Activated CD4-positive, alpha-beta T cell treated with anti-CD3 and anti-CD28 coated beads, Interleukin-2, amount 50 U/mL, for 1 hour (primary cell): ENCODE results near the gene CA12.
"Not testable (repeated sequence)": the region's sequence is repeated elsewhere in the genome, so short reads cannot be mapped to it uniquely, and the experiment has no call there.

Experiments
- DNase-seq: peaks from one replicate; pipeline ENCODE4 v3.0.0-alpha.2; 2020

Gene CA12

DNA sequence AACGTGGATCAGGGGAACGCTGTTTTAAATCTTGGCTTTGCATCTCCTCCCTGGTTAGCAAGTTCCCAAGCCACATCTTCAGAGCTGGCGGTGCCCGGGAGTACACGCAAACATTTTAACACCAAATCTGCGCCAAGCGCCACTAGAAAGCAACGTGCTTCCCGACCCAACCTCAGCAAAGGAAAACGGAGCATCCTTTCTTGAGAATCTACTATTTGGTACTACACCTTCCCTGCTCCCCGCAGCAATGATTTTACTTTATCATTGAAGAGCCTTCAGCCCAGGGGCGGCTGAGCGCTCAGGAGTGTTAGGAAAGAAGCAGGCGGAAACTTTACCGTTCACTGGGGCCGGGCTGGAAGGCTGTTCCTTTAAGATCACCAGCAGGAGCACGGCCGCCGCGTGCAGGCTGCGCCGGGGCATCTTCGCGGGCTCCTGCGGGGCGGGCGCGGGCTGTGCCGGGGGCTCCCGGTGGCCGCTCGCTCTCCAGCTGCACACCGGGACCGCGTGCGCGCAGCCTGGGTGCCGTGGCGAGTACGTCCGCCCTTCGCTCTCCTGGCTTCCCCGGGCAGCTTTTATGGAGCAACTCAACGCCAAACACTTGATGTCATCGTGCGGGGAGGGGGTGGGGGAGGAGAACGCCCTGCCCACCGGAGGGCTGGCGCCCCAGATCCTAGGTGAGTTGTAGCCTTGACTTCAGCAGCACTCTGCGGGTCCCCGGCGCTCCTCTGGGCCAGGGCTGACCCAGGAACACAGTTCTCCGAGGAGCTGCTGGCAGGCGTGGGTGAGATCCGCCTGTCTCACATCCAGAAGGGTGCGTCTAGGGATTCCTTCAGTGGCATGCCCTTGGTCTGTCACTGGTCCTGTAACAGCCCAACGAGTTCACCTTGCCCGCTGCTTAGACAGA, at the start of gene CA12:
Gene CA12 (minus strand): TSS at position 546 of the 904 bp plus-strand sequence. CDS start 126 bp downstream, at position 420.
- no peak for DNase-seq

DNA sequence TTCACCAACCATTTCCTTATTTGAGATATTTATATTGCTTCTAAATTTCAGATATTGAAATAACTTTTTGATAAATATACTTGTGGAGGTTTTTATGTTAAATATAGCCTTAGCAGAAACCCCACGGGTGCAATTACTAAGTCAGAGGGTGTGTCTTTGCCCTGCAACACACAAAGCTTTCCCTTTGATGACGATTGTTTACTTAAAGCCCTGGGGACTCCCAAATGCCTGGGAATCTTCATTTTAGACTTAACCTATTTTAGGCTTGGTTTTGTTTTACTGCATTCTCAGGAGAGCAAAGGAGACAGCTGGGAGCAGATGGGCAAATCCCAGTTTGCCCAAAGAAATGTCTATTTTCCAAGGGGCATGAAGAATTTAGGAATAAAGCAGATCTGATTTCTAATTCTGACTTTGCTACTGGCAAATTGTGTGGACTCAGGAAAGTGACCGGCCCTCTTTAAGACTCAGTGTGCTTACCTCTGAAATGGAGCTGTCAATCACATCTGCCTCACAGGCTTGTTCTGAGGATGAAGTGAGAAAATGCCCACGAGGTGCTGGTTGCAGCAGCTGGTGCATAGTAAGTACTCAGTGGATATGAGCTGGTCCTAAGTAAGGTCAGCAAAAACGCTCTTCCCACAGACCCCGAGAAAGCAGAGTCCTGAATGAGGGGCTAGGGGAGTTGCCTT, 49.3 kb upstream of the CA12 start:
- no peak for DNase-seq

DNA sequence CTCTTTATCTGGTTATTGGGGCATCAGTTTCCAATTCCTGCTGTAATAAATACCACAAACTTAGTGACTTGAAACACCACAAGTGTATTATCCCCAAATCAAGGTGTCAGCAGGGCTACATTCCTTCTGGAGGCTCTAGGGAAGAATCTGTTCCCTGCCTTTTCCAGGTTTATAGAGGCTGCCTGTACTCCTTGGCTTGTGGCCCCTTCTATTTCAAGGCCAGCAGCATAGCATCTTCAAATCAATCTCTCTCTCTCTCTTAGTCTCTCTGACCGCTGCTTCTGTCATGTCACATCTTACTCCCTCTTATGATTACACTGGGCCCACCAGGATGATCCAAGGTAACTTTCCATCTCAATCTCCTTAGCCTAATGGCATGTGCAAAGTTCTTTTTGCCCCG, 44.9 kb upstream of the CA12 start:
- DNase-seq = no peak

DNA sequence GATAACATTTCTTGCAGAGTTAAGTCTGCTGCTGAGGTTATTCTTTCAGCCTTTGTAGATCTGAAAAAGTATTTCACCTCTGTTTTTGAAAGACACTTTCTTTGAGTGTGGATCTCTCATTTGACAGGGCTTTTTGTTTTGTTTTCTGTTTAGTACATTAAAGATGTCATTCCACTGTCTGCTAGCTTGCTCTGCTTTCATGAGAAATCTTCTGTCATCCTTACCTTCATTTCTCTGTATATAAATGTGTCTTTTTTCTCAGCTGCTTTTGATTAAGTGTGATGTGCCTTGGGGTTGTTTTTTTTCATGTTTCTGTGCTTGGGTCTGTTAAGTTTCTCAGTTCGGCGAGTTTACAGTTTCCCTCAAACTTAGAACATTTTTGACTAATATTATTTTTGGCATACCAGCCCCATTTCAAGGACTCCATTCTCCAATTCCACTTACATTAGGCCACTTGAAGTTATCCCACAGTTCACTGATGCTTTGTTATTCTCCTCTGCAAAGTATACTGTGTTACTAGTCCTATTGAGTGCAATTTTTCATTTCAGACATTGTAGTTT, 43.9 kb upstream of the CA12 start:
- no peak for DNase-seq

DNA sequence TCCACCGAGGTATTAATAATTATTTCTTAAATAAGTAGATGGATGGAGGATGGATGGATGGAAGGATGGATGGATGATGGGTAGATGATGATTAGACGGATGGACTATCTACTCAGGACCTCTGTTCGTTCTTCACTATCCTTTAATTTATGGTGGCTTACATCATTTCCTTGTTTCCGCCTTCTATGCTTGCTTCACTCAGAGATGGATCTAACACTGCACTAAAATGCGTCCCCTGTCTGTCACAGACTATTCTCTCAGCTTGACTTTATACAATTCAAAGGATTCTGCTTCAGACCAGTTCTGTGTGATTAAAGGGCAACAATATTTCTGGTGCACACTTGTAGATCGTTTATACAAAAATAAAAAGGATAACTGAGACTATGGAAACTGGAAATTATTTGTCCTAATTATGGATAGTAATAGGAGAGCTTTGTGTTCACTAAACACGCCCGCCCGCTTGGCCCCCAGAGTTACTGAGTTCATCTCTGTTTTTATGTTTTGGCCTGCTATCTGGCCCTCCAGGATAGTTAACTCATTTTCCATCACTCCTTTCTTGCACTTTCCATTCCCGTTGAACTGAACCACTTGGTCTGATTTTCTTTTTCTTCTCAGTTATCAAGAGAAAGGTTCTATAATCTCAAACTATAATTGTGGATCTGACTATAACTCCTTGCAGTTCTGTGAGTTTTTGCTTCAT, 41.4 kb upstream of the CA12 start:
- DNase-seq = no peak

DNA sequence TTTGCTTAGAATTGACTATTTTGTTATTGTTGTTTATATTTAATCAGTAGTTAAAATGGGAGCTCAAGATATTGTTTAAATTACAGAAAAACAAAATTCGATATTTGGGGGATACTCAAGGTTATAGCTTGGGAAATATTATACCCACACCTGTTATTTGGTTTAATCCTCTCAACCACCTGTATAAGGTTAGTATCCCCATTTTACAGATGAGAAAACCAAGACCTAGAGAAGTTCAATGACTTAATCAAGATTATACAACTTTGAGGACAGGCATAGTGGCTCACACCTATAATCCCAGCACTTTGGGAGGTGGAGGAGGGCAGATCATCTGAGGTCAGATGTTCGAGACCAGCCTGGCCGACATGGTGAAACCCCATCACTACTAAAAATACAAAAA, 39.8 kb upstream of the CA12 start:
- DNase-seq = no peak

DNA sequence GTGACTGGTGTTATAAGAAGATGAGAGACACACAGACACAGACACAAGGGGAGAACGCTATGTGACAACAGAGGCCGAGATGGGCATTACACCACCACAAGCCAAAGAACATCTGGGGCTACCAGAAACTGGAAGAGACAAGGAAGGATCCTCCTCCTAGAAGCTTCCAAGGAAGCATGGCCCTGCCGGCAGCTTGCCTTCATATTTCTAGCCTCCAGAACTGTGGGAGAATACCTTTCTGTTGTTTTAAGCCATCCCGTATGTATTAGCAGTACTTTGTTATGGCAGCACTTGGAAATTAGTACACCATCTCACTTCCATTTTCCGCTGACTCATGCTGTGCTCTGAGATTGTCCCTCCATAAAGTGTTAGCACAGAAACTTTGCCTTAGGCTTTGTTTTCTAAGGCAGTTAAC, 38.7 kb upstream of the CA12 start:
- DNase-seq = no peak

DNA sequence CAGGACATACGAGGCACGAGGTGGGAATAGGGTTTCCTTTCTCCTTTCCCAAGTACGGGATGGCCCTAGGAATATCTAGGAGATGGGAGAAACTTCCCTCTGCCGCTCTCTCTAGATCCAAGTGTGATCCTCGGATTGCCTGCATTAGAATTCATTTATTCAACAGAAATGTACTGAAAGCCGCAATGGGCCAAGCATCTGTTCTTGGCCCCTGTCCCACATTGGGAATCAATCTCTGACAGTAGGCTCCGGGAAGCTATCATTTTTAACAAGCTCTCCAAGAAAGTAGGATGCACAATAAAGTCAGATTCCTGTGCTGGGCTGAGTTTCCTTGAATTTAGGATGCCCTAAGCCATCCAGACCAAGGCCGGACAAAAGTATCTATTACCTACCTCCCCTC, 37.2 kb upstream of the CA12 start:
- DNase-seq = no peak

DNA sequence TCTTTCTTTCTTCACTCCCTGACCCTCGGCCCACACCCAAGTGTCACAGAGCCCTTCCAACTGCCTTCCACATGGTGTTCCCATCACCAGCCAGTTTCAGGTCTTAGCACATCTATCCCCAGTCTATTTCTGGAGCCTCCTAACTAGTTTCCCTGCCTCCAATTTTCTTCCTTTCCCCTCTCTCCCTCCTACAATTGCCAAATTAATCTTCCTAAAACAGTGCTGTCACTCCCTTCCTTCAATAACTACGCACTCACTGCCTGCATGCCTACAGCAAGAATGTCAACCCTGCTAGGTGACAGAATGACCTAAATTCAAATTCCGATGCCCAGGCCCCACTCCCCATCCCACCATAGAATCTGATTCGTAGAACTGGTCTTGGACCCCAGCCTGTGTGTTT, 36.1 kb upstream of the CA12 start:
- no peak for DNase-seq

DNA sequence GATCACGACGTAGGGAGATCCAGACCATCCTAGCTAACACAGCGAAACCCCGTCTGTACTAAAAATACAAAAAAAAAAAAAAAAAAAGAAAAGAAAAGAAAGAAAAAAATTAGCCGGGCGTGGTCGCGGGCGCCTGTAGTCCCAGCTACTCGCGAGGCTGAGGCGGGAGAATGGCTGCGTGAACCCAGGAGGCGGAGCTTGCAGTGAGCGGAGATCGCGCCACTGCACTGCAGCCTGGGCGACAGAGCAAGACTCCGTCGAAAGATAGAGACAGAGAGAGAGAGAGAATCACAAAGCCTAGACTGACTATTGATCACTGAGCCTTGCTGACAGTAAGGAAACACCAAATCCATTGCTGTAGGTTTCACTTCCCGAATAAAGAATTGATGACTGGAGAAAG, 35.6 kb upstream of the CA12 start:
- not testable (repeated sequence) for DNase-seq

DNA sequence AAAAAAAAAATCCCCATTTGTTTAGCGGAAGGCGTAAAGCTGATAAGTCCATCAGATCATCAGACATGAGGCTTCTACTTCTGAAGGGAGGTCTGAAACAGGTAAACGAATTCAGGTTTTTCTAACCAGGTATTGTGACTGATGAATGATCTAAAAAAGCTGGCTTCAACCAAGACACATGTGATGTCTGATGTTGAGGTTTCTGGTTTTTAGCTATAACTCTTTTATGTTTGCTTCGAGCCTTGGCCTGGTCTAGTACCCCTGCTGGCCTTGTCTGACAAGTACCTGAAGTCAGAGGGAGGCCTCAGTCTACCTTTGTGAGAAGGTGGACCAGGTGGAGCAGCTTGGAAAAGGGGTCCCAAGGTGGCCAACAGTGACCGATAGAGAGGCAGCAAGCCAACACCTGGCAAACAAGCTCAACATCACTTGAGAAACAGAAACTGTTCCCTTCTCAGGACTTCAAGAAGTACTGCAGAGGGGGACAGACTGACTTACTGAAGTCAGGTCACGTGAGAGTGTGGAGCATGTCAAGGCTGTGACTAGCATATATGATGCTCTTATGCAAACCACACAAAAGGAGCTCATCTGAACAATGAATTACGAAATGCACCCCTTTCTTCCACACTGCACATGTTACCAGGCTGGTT, 33.0 kb upstream of the CA12 start:
- DNase-seq = no peak

DNA sequence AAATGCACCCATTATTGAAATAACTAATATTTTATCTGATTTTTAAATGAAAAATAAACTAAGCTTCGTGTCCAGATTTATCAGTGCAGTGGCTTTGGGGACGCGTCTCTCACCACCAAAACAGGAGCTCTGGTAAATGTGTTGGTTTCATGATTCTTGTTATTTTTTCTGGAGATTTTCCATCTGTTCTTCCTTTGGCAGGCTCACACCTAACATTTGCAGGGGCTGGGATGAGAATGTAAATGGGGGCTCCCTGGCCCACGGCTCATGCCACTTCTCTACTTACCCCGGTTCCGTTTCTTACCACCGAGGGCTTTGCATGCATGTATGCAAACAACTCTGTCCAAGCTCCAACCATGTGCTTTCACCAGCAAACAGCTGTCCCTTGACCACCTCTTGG, 30.9 kb upstream of the CA12 start:
- no peak for DNase-seq

DNA sequence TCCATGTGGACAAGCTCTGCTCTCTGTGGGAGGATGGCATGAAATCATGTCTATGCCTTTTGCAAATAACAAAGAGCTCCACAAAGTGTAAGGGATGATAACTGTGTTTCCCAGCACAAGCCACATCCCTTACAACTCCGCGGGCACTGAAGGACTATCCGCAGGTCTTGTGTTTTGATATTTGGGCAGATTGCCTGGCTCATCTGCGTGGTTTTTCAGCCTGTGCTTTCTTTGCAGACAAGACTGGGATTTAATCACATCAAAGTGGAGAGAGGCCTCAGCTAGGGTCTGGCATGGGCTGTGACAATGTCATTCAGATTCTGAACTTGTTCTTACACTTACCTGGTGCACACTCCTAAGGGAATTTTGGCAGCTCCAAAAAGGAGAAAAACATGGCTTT, 30.2 kb upstream of the CA12 start:
- no peak for DNase-seq

DNA sequence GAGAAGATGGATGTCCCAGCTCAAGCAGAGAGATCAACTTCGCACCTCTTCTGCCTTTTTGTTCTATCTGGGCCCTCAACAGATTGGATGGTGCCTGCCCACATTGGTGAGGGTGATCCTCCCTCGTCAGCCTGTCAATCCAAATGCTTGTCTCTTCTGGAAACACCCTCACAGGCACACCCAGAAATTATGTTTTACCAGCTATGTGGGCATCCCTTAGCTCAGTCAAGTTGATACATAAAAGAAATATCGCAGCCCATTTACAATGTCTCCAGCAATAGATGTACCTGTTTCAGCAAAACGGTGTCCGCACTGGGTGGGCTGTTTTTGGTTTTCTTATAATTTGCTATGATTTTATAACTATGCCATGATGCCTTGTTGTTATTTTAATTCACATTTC, 27.5 kb upstream of the CA12 start:
- no peak for DNase-seq

DNA sequence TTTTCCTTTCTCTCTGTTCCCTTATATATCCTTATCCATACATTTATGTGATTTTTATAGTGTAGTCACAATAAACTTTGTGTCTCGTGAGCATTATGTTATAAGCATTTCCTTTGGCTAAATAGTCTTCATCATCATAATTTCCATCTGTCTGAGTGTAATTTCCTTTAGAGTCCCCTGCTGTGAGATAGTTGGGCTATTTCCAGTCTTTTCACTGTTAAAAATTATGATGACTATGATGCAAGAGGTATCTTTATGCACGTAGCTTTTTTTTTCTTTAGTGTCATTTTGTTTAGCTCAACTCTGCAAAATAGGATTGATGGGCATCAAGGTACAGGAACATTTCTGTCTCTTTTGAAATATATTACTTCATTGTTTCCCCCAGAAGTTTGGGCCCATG, 26.9 kb upstream of the CA12 start:
- no peak for DNase-seq

DNA sequence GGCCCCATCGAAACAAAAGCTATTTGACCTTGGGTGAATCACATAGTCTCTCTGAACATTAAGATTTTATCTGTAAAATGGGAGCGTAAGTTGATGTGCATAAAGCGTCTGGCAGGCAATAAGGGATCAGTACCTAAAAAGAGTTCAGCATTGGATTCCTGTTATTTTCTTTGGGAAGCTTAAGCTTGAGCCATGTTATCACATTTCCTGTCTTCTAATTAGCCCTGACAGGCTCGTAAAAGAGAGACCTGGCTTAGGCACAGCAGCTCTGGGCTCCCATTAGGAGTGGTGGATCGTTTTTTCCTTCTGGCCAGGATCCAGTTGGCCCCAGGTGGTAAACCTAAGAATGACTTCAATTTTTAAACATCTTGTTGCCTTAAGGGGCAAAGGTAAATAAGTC, 26.0 kb upstream of the CA12 start:
- no peak for DNase-seq

DNA sequence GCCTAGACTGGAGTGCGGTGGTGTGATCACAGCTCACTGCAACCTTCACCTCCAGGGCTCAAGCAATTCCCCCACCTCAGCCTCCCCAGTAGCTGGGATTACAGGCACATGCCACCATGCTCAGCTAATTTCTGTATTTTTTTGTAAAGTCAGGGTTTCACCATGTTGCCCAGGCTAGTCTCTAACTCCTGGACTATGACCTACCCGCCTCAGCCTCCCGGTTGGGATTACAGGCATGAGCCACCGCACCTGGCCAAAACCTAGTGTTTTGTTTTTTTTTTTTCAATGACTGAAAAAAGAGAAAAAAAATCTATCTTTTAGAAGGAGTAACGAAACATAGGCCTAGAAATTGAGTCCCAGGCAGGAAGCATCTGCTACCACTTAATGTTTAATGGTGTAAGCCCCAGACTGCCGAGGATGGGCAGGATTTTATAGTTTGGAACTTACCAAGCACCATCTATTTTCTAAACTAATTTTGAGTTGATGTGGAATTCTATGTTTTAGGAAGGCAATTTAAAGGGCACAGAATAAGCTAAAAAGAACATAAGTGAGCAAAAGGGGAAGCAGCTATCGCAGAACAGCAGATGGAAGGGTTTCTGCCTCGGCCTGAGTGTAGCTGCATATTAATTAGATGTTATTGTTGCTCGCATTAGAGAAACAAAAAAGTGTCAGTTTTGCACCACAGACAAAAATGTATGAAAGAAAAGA, 24.2 kb upstream of the CA12 start:
- DNase-seq = no peak

DNA sequence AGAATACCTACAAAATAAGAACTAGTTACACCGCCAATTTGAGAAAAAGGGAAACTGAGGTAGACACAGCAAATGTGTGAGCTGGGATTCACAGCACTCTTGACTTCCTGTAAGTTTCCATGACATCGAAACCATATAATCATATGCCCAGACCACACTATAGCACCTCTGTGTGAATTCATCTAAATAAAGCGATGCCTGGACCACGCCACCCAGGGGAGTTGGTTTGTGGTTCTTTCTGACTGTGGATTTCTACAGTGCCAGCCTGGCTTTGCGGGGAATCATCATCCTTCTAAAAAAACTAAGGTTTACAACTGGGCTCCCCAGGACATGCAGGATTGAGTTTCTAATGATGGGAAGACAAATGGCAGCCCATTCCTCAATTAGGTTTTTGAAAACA, 23.5 kb upstream of the CA12 start:
- DNase-seq = no peak

DNA sequence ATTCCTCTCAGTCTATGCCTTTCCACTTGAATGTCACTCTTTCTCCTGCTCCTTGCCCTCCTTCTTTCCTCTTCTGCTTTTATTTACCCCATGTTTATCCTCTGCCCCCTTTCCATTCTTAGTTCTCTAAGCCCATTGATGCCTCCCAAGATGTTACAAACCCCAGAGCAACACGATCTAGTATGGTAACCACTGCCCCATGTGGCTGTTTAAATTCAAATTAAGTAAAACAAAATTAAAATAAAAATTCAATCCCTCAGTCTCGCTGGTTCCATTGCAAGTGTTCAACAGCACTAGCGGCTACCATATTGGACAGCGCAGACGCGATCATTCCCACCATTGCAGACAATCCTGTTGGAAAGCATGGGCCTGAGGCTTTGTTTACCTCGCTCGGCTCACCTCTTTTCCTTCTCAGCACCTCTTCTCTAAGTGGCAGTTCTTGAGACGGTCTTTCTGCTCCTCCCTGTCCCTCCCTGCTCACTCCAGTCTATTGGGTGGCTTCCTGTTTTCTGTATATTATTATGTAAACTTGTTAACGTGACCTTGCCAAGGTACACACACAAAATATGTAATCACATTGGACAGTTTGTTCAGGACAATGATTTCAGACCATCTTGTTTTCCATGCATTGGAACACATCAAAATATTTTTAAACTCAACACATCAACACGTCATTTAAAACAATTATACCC, 21.8 kb upstream of the CA12 start:
- no peak for DNase-seq

DNA sequence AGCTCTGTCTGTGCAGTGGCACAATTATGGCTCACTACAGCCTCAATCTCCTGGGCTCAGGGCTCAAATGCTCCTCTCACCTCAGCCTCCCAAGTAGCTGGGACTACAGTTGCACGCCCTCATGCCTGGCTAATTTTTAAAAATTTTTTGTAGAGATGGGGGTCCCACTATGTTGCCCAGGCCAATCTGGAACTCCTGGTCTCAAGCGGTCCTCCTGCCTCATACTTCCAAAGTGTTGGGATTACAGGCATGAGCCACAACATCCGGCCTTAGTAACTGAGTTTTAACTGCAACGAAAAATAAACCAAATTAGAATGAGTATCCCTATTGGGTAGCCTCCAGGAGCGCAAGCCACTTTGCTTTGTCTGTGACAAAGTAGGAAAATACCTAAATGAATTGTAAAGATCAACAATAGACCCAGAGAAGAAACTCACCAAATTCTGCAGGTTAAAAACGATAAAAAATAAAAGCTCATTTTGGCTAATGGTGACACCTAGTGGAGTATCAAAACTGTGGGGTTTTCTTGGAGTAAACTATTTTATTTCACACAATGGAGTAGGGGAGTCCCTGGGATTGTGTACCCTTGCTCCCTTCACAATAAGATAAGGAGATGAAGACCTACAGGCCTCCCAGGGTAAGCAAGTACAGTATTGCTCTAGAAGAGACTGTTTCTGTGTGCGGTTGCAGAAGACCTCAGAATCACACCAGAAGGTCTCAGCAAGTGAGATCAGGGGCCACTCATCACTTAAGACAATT, 21.0 kb upstream of the CA12 start:
- no peak for DNase-seq
